B cell (primary cell): ENCODE data around the gene SEMA3G. TPM values are rescaled to one million over a fixed set of nuclear protein-coding genes. Genes with fewer than 3 reads are reported as not detected.

ENCODE experiments used
- ATAC-seq: fragments of 200-7000 bp; cut with Tn5 transposase; one replicate; pipeline ENCODE4 v1.10.0; 2021; ENCODE audit warnings: low read depth, mild to moderate bottlenecking, moderate number of reproducible peaks, moderate library complexity
- CTCF ChIA-PET: fragments of 350-600 bp; sonication (Branson Sonifier 250); formaldehyde crosslinking; loops from one replicate; lab custom pipeline; 2021; ENCODE audit warnings: antibody characterized with exemption, inconsistent platforms; lab: Charles Lee
- POLR2A ChIA-PET: fragments of 350-600 bp; sonication (Branson Sonifier 250); formaldehyde crosslinking; loops from one replicate; lab custom pipeline; 2021; ENCODE audit warnings: antibody characterized with exemption; lab: Charles Lee
- DNase-seq: peaks from one replicate; pipeline ENCODE4 v3.0.0; 2013
- H2AFZ ChIP-seq: 2 replicates; pipeline ENCODE4 v1.6.1; 2012; ENCODE audit warnings: mild to moderate bottlenecking, low read depth, low read length; ENCODE audit not compliant: insufficient read depth, poor library complexity, severe bottlenecking
- H3K27ac ChIP-seq, 2 donors: 1 replicate in 1 of 2; 2 replicates in 1 of 2; pipeline ENCODE4 v1.5.1; 2012 to 2013; ENCODE audit warnings: low read length in 2 of 2, mild to moderate bottlenecking in 2 of 2, moderate library complexity in 1 of 2
- H3K27me3 ChIP-seq, 4 experiments: fragments of 200-600 bp in 1 of 4; sonication (generic) in 1 of 4; replicated peaks in 1 of 4; 1 replicate in 2 of 4; 2 replicates in 2 of 4; pipeline versions ENCODE4 v1.6.1 to v1.7.0; 2013 to 2016; ENCODE audit warnings: low read length in 3 of 4, mild to moderate bottlenecking in 2 of 4, mixed read lengths in 1 of 4, moderate library complexity in 1 of 4; ENCODE audit not compliant: insufficient read depth in 4 of 4, control insufficient read depth in 3 of 4; ENCODE audit errors: control extremely low read depth in 1 of 4
- H3K36me3 ChIP-seq, 2 experiments: replicated peaks in 1 of 2; 1 replicate in 1 of 2; 2 replicates in 1 of 2; pipeline versions ENCODE4 v1.6.1 to v1.7.1; 2013; ENCODE audit warnings: low read length in 1 of 2; ENCODE audit not compliant: insufficient read depth in 2 of 2, control insufficient read depth in 1 of 2; ENCODE audit errors: control extremely low read depth in 1 of 2, extremely low read depth in 1 of 2
- H3K4me1 ChIP-seq, 2 donors: fragments of 200-600 bp in 1 of 2; sonication (generic) in 1 of 2; 1 replicate in 1 of 2; 2 replicates in 1 of 2; pipeline versions ENCODE4 v1.5.1 to v1.6.1; 2013 to 2017; ENCODE audit warnings: low read length in 2 of 2; ENCODE audit not compliant: control insufficient read depth in 2 of 2, insufficient read depth in 2 of 2
- H3K4me2 ChIP-seq: replicated peaks from 2 replicates; pipeline ENCODE3; 2012; ENCODE audit warnings: mild to moderate bottlenecking, low read depth, low read length; ENCODE audit not compliant: poor library complexity, severe bottlenecking
- H3K4me3 ChIP-seq, 5 experiments: fragments of 200-600 bp in 1 of 5; sonication (generic) in 1 of 5; 1 replicate in 3 of 5; 2 replicates in 2 of 5; pipeline versions ENCODE4 v1.5.1 to v1.7.0; 2011 to 2016; ENCODE audit warnings: low read length in 4 of 5, mild to moderate bottlenecking in 4 of 5, low read depth in 2 of 5, control low read depth in 1 of 5, moderate library complexity in 1 of 5; ENCODE audit not compliant: insufficient read depth in 1 of 5; ENCODE audit errors: control extremely low read depth in 1 of 5, extremely low read depth in 1 of 5
- H3K79me2 ChIP-seq: fragments of 200-600 bp; sonication (generic); one replicate; pipeline ENCODE4 v1.6.0; 2016; ENCODE audit warnings: low read length; ENCODE audit not compliant: control insufficient read depth, insufficient read depth
- H3K9ac ChIP-seq: fragments of 200-600 bp; sonication (generic); 2 replicates; pipeline ENCODE4 v1.6.1; 2017; ENCODE audit warnings: mild to moderate bottlenecking, low read length, moderate library complexity
- H3K9me3 ChIP-seq, 3 donors: one replicate each; pipeline versions ENCODE4 v1.6.1 to v1.7.1; 2013; ENCODE audit warnings: low read length in 2 of 3; ENCODE audit not compliant: control insufficient read depth in 2 of 3, insufficient read depth in 1 of 3; ENCODE audit errors: control extremely low read depth in 1 of 3
- H4K20me1 ChIP-seq: 2 replicates; pipeline ENCODE4 v1.6.0; 2012; ENCODE audit warnings: mild to moderate bottlenecking, low read length; ENCODE audit not compliant: insufficient read depth, control insufficient read depth, poor library complexity, severe bottlenecking
- H3K27ac Mint-ChIP-seq: one replicate; pipeline ENCODE4 v1.8.0; 2021; ENCODE audit warnings: mixed read lengths
- H3K27me3 Mint-ChIP-seq: one replicate; pipeline ENCODE4 v1.8.0; 2021; ENCODE audit warnings: mixed read lengths
- H3K4me1 Mint-ChIP-seq: one replicate; pipeline ENCODE4 v1.8.0; 2021; ENCODE audit warnings: mixed read lengths
- H3K4me3 Mint-ChIP-seq: one replicate; pipeline ENCODE4 v1.8.0; 2021; ENCODE audit warnings: mixed read lengths
- H3K9me3 Mint-ChIP-seq: one replicate; pipeline ENCODE4 v1.8.0; 2022; ENCODE audit warnings: mixed read lengths; ENCODE audit not compliant: insufficient read depth
- CTCF ChIP-seq: fragments of 200-600 bp; IDR thresholded peaks from one replicate; pipeline ENCODE4 v1.8.0; 2022; ENCODE audit warnings: antibody characterized with exemption, mild to moderate bottlenecking
- EZH2 ChIP-seq: IDR thresholded peaks from 2 replicates; pipeline ENCODE4 v1.6.1; 2012; ENCODE audit warnings: borderline replicate concordance, low read depth, mild to moderate bottlenecking, moderate library complexity, low read length; ENCODE audit not compliant: insufficient read depth, poor library complexity, severe bottlenecking
- WGBS: methylation state at CpG from one replicate; pipeline ENCODE4 v1.1.5; 2013; ENCODE audit warnings: missing lambda C conversion rate; ENCODE audit not compliant: insufficient coverage; 5-methylcytosine and 5-hydroxymethylcytosine counted together
- intact Hi-C: fragments of 100-400 bp; cut with micrococcal nuclease; formaldehyde crosslinking; loops from one replicate; pipeline ENCODE4 v1.10.0; 2022
- polyA plus RNA-seq: library from polyadenylated mRNA; depleted of rRNA; stranded (reverse); fragments of >200 nt; gene quantifications from 2 replicates; pipeline ENCODE4 v1.2.3, GENCODE V29; 2012
- total RNA-seq, 2 donors: library from RNA; stranded (reverse); fragments of 120-200 nt in 1 of 2; gene quantifications; 1 replicate in 1 of 2; 2 replicates in 1 of 2; pipeline versions ENCODE4 v1.2.3 to v1.2.4, GENCODE V29; 2013 to 2022

SEMA3G gene
- total and polyA plus RNA-seq, 2 donors (not counting 1 experiment from before 2014, with no cell fraction given), result 0.10 to 0.42 TPM

- Mint-ChIP-seq H3K4me1 (no peaks in the 10 kb centered on the region), H3K4me3 (no peak overlapping the region), H3K9me3 (no peaks in the 10 kb centered on the region), H3K27me3 (no peaks in the 10 kb centered on the region), H3K27ac (no peak overlapping the region)
- CTCF ChIA-PET, result interaction anchor here (0.6 to 1.7 kb wide), 7 partner anchors 9 to 517 kb away, joined by 3 to 6 read pairs (median 3); partner anchors contain the start of gene UQCC5
- no peaks in the 10 kb centered on the region for H3K27me3 ChIP-seq
- POLR2A ChIA-PET, result no interaction called here
- peaks cover 9% of the 10 kb centered on the region for H3K79me2 ChIP-seq
- ATAC-seq (peak; percentile 33), DNase-seq (peak; percentile 54)
- H4K20me1 ChIP-seq, result peaks cover 13% of the 10 kb centered on the region
- intact Hi-C loops, result no loop called here
- no peak overlapping the region for H3K27ac ChIP-seq
- H3K4me3 ChIP-seq, result no peak overlapping the region
- no peak overlapping the region for H3K4me2 ChIP-seq
- no peak overlapping the region for H2AFZ ChIP-seq
- no peak for TF ChIP-seq EZH2
- peak; percentile 63 for TF ChIP-seq CTCF
- H3K9me3 ChIP-seq, result no peaks in the 10 kb centered on the region
- no peak overlapping the region for H3K9ac ChIP-seq
- H3K4me1 ChIP-seq, result no peaks in the 10 kb centered on the region
- 71% methylated on average over 24 of the region's 26 CpGs for WGBS
- peaks cover 4 to 50% of the 10 kb centered on the region in 2 experiments for H3K36me3 ChIP-seq
Observed at GRCh38 chr3:52471371-52472238, 26.7 kb upstream of the SEMA3G start.

DNA sequence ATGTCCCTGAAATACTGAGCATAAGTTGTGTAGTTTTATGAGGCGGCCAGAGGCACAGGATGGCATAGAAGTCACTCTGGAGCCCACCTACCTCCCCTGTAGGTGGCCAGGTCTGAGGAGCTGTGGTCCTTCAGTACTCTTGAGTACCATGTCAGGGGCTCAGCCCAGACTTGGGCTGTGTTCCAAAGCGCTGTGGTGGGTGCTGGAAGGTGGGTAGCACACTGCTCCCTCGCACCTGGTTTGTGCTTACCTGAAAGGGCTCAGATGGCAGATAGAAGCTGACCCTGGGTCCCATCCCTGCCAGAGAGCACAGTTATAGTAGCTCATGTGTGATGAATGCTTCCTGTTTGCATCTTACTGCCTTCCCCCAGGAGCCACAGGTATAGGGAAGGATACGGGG lies 26.0 kb upstream of the SEMA3G start:
- no peaks in the 10 kb centered on the region for H3K9me3 Mint-ChIP-seq
- H3K27ac Mint-ChIP-seq, result no peak overlapping the region
- no peaks in the 10 kb centered on the region for H3K27me3 ChIP-seq
- no peaks in the 10 kb centered on the region for H3K9me3 ChIP-seq
- POLR2A ChIA-PET, result no interaction called here
- no peak overlapping the region for H3K4me3 Mint-ChIP-seq
- H3K9ac ChIP-seq, result no peak overlapping the region
- WGBS, result 100% methylated on average over 3 of the region's 4 CpGs
- no peak overlapping the region for H3K27ac ChIP-seq
- intact Hi-C loops, result no loop called here
- CTCF ChIA-PET, result interaction anchor here (1.3 kb wide), 2 partner anchors 27 to 209 kb away, joined by 3 read pairs; no protein-coding TSS in a partner anchor
- H3K4me1 Mint-ChIP-seq, result no peaks in the 10 kb centered on the region
- peaks cover 4 to 52% of the 10 kb centered on the region in 2 experiments for H3K36me3 ChIP-seq
- no peak for ATAC-seq
- TF ChIP-seq CTCF (no peak), EZH2 (no peak)
- DNase-seq, result no peak
- peaks cover 13% of the 10 kb centered on the region for H4K20me1 ChIP-seq
- no peak overlapping the region for H2AFZ ChIP-seq
- H3K27me3 Mint-ChIP-seq, result no peaks in the 10 kb centered on the region
- no peak overlapping the region for H3K4me2 ChIP-seq
- peaks cover 16% of the 10 kb centered on the region for H3K79me2 ChIP-seq
- H3K4me1 ChIP-seq, result no peaks in the 10 kb centered on the region
- H3K4me3 ChIP-seq, result no peak overlapping the region
